Endothelial cell of umbilical vein (primary cell): ENCODE data around the gene C1R. TPM values are rescaled to one million over a fixed set of nuclear protein-coding genes. Genes with fewer than 3 reads are reported as not detected.
"Not testable (repeated sequence)": the region's sequence is repeated elsewhere in the genome, so short reads cannot be mapped to it uniquely, and the experiment has no call there.

Experiments used
- BruUV-seq: library from RNA; stranded (reverse); fragments of 400-500 nt; replicated peaks from 2 replicates; lab custom pipeline; 2021; lab: Mats Ljungman, UMichigan
- CTCF ChIA-PET: fragments of 300-600, 350-600 bp; sonication (Branson Sonifier 250); formaldehyde crosslinking; loops from one replicate; lab custom pipeline; 2021; ENCODE audit warnings: antibody characterized with exemption, inconsistent platforms; lab: Charles Lee
- POLR2A ChIA-PET: fragments of 300-600, 350-600 bp; sonication (Branson Sonifier 250); formaldehyde crosslinking; loops from one replicate; lab custom pipeline; 2021; ENCODE audit warnings: antibody characterized with exemption, inconsistent platforms; lab: Charles Lee
- DNase-seq: peaks from one replicate; pipeline ENCODE4 v3.0.0-alpha.2; 2011; ENCODE audit warnings: low read depth, low spot score
- FAIRE-seq: peaks from 2 replicates; lab custom pipeline; 2011; peaks lifted over from hg19 to GRCh38; lab: Jason Lieb, UNC
- H2AFZ ChIP-seq: 2 replicates; pipeline ENCODE4 v1.6.0; 2012; ENCODE audit warnings: low read depth, low read length, control low read depth, inconsistent platforms
- H3K27ac ChIP-seq: 2 replicates; pipeline ENCODE4 v1.5.1; 2011; ENCODE audit warnings: low read depth, mild to moderate bottlenecking, control low read depth, low read length, moderate library complexity; ENCODE audit not compliant: insufficient read depth
- H3K27me3 ChIP-seq, 2 experiments: 2 replicates each; pipeline versions ENCODE4 v1.6.0 to v1.6.1; 2011; ENCODE audit warnings: low read length in 2 of 2, mixed read lengths in 1 of 2; ENCODE audit not compliant: control insufficient read depth in 2 of 2, insufficient read depth in 2 of 2
- H3K36me3 ChIP-seq, 2 experiments: 2 replicates in 1 of 2; 3 replicates in 1 of 2; pipeline ENCODE4 v1.5.1; 2011; ENCODE audit warnings: low read length in 2 of 2, mild to moderate bottlenecking in 1 of 2, moderate library complexity in 1 of 2; ENCODE audit not compliant: control insufficient read depth in 2 of 2, insufficient read depth in 2 of 2; ENCODE audit errors: extremely low read depth in 1 of 2
- H3K4me1 ChIP-seq: 3 replicates; pipeline ENCODE4 v1.5.1; 2011; ENCODE audit warnings: mild to moderate bottlenecking, low read length; ENCODE audit not compliant: control insufficient read depth, insufficient read depth; ENCODE audit errors: extremely low read depth
- H3K4me2 ChIP-seq: 2 replicates; pipeline ENCODE4 v1.6.1; 2011; ENCODE audit warnings: low read length, control low read depth, mixed read lengths; ENCODE audit not compliant: insufficient read depth
- H3K4me3 ChIP-seq, 3 experiments: fragments of 200-600 bp in 1 of 3; sonication (generic), shearing (Covaris generic) in 1 of 3; replicated peaks in 1 of 3; 2 replicates each; pipeline ENCODE4 v1.5.1; 2011 to 2016; ENCODE audit warnings: control low read depth in 3 of 3, low read length in 3 of 3, mild to moderate bottlenecking in 2 of 3, inconsistent platforms in 1 of 3, low read depth in 1 of 3, moderate library complexity in 1 of 3; ENCODE audit not compliant: insufficient read depth in 1 of 3
- H3K79me2 ChIP-seq: 2 replicates; pipeline ENCODE4 v1.6.0; 2012; ENCODE audit warnings: low read length, inconsistent platforms; ENCODE audit not compliant: control insufficient read depth, insufficient read depth
- H3K9ac ChIP-seq: replicated peaks from 2 replicates; pipeline ENCODE3; 2011; ENCODE audit warnings: low read length, control low read depth; ENCODE audit not compliant: insufficient read depth; ENCODE audit errors: extremely low read depth
- H3K9me1 ChIP-seq: replicated peaks from 3 replicates; pipeline ENCODE4 v1.6.0; 2011; ENCODE audit warnings: mild to moderate bottlenecking, low read length; ENCODE audit not compliant: control insufficient read depth, insufficient read depth; ENCODE audit errors: extremely low read depth
- H3K9me3 ChIP-seq: replicated peaks from 2 replicates; pipeline ENCODE4 v1.5.1; 2012; ENCODE audit warnings: low read length, inconsistent platforms; ENCODE audit not compliant: control insufficient read depth, insufficient read depth
- H4K20me1 ChIP-seq: replicated peaks from 2 replicates; pipeline ENCODE3; 2011; ENCODE audit warnings: mild to moderate bottlenecking, low read length; ENCODE audit not compliant: control insufficient read depth, insufficient read depth; ENCODE audit errors: extremely low read depth
- CTCF ChIP-seq, 2 donors: IDR thresholded peaks; 1 replicate in 1 of 2; 2 replicates in 1 of 2; pipeline ENCODE4 v1.5.1; 2011; ENCODE audit warnings: low read length in 2 of 2, mild to moderate bottlenecking in 2 of 2, moderate library complexity in 2 of 2, control low read depth in 1 of 2, inconsistent platforms in 1 of 2, low read depth in 1 of 2; ENCODE audit not compliant: insufficient read depth in 1 of 2; ENCODE audit errors: extremely low read depth in 1 of 2
- EZH2 ChIP-seq: IDR thresholded peaks from 2 replicates; pipeline ENCODE4 v1.6.1; 2012; ENCODE audit warnings: borderline replicate concordance, low read depth, mild to moderate bottlenecking, moderate library complexity, low read length, inconsistent platforms; ENCODE audit not compliant: severe bottlenecking
- FOS ChIP-seq: IDR thresholded peaks from 2 replicates; pipeline ENCODE4 v1.6.1; 2011; ENCODE audit warnings: mild to moderate bottlenecking, low read length, moderate library complexity, borderline replicate concordance; ENCODE audit not compliant: insufficient read depth
- GATA2 ChIP-seq: IDR thresholded peaks from 2 replicates; pipeline ENCODE4 v1.7.0; 2011; ENCODE audit warnings: low read depth, mild to moderate bottlenecking, moderate library complexity, mixed read lengths, low read length; ENCODE audit not compliant: insufficient read length, insufficient read depth
- JUN ChIP-seq: IDR thresholded peaks from 2 replicates; pipeline ENCODE4 v1.6.1; 2011; ENCODE audit warnings: borderline replicate concordance, low read depth; ENCODE audit not compliant: insufficient read length, insufficient read depth
- MAX ChIP-seq: IDR thresholded peaks from 2 replicates; pipeline ENCODE4 v1.6.1; 2011; ENCODE audit not compliant: insufficient read depth, insufficient read length
- MYC ChIP-seq: IDR thresholded peaks from one replicate; pipeline ENCODE4 v1.6.1; 2011; ENCODE audit warnings: mild to moderate bottlenecking, low read depth, low read length
- POLR2A ChIP-seq: IDR thresholded peaks from 2 replicates; pipeline ENCODE4 v1.6.1; 2012; ENCODE audit warnings: low read depth, mild to moderate bottlenecking, control low read depth, low read length
- POLR2AphosphoS5 ChIP-seq: IDR thresholded peaks from 2 replicates; pipeline ENCODE4 v1.6.1; 2012; ENCODE audit warnings: low read depth, mild to moderate bottlenecking, control low read depth, low read length, moderate library complexity; ENCODE audit not compliant: insufficient read depth
- dilution Hi-C: fragments of 300-500 bp; cut with MboI; formaldehyde crosslinking; loops from one replicate; pipeline ENCODE4 v1.15.0; 2019; ENCODE audit warnings: low sequenced_read_pairs; ENCODE audit not compliant: extremely low pct_ligation_motif_present
- intact Hi-C: fragments of 100-400 bp; cut with micrococcal nuclease; formaldehyde crosslinking; loops from one replicate; pipeline ENCODE4 v1.10.0; 2022
- polyA plus RNA-seq, 4 experiments: library from polyadenylated mRNA; depleted of rRNA in 3 of 4; stranded (reverse) in 3 of 4; unstranded in 1 of 4; fragments of >200 nt; gene quantifications; 2 replicates each; pipeline versions ENCODE4 v1.2.1 to v1.2.3, GENCODE V29; 2011 to 2012; ENCODE audit warnings: missing spikeins in 1 of 4
- total RNA-seq: library from RNA; stranded (reverse); gene quantifications from 2 replicates; pipeline ENCODE4 v1.2.3, GENCODE V29; 2021

C1R gene
- total and polyA plus RNA-seq, 2 donors (not counting 3 experiments of a cell fraction or from before 2014, with no cell fraction given): 3.6 to 5.8 TPM

- CTCF ChIA-PET: interaction anchor here (0.6 to 4.3 kb wide), 3 partner anchors 14 to 182 kb away, joined by 3 to 21 read pairs (median 7); partner anchors contain the start of gene C1RL
- H3K27me3 ChIP-seq: peaks cover 25 to 29% of the 10 kb centered on the region in 2 experiments
- no peaks in the 10 kb centered on the region for H3K9me1 ChIP-seq
- dilution Hi-C loops (no loop called here), intact Hi-C loops (no loop called here)
- no peak for DNase-seq
- no peak overlapping the region for H2AFZ ChIP-seq
- H3K4me3 ChIP-seq: no peak overlapping the region
- H3K79me2 ChIP-seq: no peaks in the 10 kb centered on the region
- H4K20me1 ChIP-seq: no peaks in the 10 kb centered on the region
- BruUV-seq: no TSS peak
- FAIRE-seq: no peak
- H3K4me1 ChIP-seq: no peaks in the 10 kb centered on the region
- POLR2A ChIA-PET: no interaction called here
- H3K9ac ChIP-seq: no peak overlapping the region
- TF ChIP-seq CTCF (IDR thresholded peaks at IDR 0.05; ENCODE audit: extremely low read depth in 1 of 2, insufficient read depth in 1 of 2, low read depth in 1 of 2, low read length in 2 of 2) (no peak), FOS (no peak), MAX (no peak), GATA2 (no peak), EZH2 (no peak), POLR2AphosphoS5 (no peak), JUN (no peak), POLR2A (no peak), MYC (no peak)
- H3K4me2 ChIP-seq: no peak overlapping the region
- no peak overlapping the region for H3K27ac ChIP-seq
- no peaks in the 10 kb centered on the region for H3K9me3 ChIP-seq
- H3K36me3 ChIP-seq: no peaks in the 10 kb centered on the region
Measured at GRCh38 chr12:7058163-7058845, 33.9 kb downstream of the C1R start.

- H4K20me1 ChIP-seq, H3K27ac ChIP-seq, dilution Hi-C loops, DNase-seq, POLR2A ChIA-PET, intact Hi-C loops, H3K9me1 ChIP-seq, FAIRE-seq, H3K36me3 ChIP-seq, H3K4me2 ChIP-seq, H3K9ac ChIP-seq, H3K79me2 ChIP-seq, H2AFZ ChIP-seq, H3K4me3 ChIP-seq, CTCF ChIA-PET, H3K9me3 ChIP-seq, H3K4me1 ChIP-seq, BruUV-seq: not testable (repeated sequence)
- H3K27me3 ChIP-seq: peaks cover 28 to 36% of the 10 kb centered on the region in 2 experiments
Measured at GRCh38 chr12:7055736-7056135, 36.5 kb downstream of the C1R start.
